ENCODE data around the gene DDX39A.
A peak's percentile ranks its signal among the peaks of the same experiment; 100 is the strongest.

Gene DDX39A

DNA sequence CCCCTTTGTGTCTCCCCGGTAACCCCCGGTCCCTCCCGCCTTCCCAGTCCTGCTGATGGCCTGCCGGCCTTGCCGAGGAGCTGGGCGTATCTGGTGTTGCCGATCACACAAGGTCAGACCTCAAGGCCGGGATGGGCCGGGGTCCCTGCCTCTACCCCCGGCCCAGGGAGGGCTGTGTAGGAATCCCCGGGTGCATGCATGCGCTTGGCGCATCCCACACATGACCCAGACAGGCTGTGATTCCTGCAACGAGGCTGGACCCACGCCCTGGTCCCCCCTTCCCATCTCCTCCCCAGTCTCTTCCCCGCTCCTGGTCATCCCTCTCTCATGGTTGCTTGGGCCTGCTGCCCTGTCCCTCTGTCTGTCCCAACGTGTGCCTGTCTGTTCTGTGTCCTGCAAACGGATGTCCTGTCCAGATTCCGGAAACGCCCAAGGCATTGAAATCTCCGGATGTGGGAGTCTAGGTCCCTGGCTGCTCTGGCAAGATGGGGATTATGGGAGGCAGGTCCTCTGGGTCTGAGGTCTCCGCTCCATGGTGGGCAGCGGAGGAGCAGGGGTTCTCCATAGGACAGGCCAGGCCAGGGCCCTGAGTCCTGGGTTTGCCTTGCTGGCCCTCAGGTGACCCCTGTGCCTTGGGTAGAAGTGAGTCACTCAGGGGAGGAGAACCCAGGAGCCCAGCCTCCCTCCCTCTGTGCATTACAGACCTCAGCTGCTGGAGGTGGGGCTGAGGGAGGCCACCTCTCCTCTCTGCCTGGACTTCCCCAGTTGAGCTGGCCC is 15.6 kb upstream of the DDX39A start:
- DNase-seq (ENCODE audit: low read depth in 2 of 2), result no peak

- peak in 1 of 2 donors; percentile 51 for DNase-seq (ENCODE audit: low read depth in 2 of 2)
These were observed 14.7 kb upstream of the DDX39A start for GRCh38 chr19:14433554-14434501.

GRCh38 chr19:14432791-14433553 is 13.8 kb upstream of the DDX39A start, which contains the start of gene PKN1:
Gene PKN1, plus strand, starts transcription at chr19:14433306. Its CDS starts 216 bp downstream, at chr19:14433522.
- no peak for DNase-seq (ENCODE audit: low read depth in 2 of 2)

DNA sequence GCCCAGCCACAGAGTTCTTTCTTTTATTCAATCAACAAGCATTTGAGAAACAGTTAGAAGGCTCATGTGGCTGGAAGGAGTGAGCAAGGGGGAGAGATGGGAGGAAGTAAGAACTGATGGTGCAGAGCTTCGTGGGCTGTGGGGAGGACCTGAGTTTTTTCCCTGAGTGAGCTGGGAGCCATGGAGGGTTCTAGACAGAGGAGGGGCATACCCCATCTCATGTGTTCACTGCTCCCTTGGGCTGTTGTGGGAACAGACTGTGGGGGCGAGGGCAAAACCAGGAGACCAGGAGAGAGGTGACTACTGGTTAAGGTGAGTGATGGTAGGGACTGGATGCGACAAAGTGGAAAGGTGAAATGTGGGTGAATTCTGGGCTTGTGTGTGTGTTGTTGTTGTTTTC is 11.6 kb upstream of the DDX39A start:
- no peak for DNase-seq (ENCODE audit: low read depth in 2 of 2)

GRCh38 chr19:14428882-14429416 is 9.8 kb upstream of the DDX39A start:
- DNase-seq (ENCODE audit: low read depth in 2 of 2), result no peak

DNA sequence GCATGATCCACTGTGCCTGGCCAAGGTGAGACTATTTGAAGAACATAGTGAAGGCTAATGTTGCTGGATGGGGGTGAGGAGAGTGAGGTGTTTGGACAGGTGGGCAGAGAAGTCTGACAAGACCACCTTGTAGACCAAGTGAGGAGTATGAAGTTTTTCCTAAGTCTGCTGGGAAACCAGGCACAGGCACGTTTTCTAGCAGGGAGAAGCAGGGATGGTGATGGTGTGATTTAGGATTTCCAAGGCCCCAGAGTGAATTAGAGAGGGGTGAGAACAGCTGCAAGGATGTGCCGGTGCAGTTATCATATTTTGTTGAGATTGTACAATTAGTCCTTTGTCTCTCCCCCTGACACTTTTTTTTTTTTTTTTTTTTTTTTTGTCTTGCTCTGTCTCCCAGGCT is 8.3 kb upstream of the DDX39A start:
- DNase-seq (ENCODE audit: low read depth in 2 of 2), result no peak

GRCh38 chr19:14425696-14426138 is 6.6 kb upstream of the DDX39A start:
- DNase-seq (ENCODE audit: low read depth in 2 of 2), result no peak

DNA sequence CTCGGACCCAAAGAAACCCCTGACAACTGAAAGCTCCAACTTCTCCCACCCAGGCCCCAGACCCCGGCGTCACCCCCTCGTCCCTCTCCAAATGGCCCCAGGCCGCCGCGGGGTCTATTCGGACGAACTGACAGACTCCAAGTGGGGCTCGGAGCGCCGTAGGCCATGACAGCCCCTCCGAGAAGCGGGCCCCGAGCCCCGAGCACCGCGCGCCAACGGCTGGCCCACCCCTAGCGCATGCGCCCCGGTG is 360 bp downstream of the DDX39A start:
- peak in 1 of 2 donors; percentile 66 for DNase-seq (ENCODE audit: low read depth in 2 of 2)

DNA sequence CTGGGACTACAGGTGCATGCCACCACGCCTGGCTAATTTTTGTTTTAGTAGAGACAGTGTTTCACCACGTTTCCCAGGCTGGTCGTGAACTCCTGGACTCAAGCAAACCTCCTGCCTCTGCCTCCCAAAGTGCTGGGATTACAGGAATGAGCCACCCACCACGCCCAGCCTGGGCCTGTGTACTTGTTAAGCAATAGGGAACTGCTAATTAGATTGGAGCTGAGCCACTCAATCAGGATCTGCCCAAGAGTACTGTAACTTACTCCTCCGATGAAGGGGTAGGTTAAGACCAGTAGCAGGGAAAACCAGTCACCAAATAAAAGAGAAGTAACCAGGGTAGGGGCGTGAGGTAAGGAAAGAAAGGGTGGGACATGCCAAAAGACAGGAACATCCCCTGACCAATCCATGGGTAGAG is 2.3 kb downstream of the DDX39A start:
- no peak for DNase-seq (ENCODE audit: low read depth in 2 of 2)

- DNase-seq (ENCODE audit: low read depth in 2 of 2), result no peak
These were observed 4.0 kb downstream of the DDX39A start for GRCh38 chr19:14414926-14415690.

DNA sequence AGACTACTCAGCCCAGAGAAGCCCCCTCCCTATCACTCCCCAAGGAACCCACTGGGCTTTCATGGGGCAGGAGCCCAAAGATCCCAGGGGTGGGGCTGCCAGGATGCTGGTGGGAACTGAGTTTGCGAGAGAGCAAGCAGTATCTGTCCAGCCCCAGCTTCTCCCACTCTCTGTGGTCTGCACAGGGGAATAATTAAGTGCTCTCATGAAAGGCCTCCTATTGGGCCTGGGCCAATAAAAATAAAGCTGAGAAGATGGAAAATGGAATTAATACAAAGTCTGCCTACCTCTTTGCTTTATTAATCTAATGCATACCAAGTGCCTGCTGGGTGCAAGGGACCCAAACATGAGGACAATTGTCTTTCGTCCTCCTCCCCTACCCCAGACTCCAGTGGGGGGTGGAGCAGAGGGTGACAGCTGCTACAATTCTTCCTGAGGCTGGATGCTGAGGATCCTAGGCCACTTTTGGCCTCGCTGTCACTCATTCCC is 5.4 kb downstream of the DDX39A start:
- no peak for DNase-seq (ENCODE audit: low read depth in 2 of 2)

DNA sequence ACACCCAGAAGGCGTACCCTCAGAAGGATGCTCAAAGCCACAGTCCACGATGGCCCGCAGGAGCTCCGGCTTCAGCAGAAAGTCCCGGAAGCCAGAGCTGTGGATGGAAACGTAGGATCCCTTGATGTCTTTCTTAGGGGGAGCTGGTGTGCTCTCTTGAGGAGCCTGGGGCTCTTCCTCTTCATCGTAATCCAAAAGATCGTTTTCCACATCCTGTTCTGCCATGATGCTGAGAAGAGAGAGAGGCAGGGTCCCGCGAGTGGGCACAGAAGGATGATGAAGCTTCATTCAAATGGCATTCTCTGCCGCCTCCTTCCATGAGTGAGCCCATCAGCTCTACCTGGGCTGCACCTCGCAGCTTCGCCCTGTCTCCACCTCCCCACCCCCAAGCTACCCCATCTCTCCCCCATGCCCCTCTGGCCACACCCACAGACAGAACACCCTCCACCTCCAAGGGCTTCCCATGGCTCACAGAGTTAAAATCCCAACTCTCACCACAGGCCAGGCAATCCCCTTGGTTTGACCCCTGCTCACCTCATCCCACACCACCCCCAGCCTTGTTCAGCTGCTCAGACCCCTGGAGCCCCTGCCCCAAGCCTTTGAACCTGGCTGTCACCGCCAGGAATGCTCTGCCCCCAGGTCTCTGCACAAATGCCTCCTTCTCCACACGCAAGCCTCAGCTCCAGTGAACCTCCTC is 6.0 kb downstream of the DDX39A start:
- DNase-seq (ENCODE audit: low read depth in 2 of 2), result no peak

- DNase-seq (ENCODE audit: low read depth in 2 of 2), result no peak
These were observed 6.7 kb downstream of the DDX39A start for GRCh38 chr19:14412324-14412995.

DNA sequence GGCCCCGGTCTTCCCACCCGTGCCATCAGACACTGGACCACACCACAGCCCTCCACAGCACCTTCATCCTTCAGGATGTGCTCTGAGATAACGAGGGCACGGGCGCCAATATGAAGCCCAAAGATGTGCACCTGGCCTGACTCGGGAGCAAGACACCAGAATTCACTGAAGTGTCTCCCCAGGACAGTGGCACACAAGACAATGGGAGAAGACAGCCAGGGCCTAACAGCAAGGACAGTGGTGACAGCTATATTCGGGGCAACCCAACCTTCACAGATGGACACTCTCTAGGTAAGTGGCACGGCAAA is 7.2 kb downstream of the DDX39A start:
- no peak for DNase-seq (ENCODE audit: low read depth in 2 of 2)

DNA sequence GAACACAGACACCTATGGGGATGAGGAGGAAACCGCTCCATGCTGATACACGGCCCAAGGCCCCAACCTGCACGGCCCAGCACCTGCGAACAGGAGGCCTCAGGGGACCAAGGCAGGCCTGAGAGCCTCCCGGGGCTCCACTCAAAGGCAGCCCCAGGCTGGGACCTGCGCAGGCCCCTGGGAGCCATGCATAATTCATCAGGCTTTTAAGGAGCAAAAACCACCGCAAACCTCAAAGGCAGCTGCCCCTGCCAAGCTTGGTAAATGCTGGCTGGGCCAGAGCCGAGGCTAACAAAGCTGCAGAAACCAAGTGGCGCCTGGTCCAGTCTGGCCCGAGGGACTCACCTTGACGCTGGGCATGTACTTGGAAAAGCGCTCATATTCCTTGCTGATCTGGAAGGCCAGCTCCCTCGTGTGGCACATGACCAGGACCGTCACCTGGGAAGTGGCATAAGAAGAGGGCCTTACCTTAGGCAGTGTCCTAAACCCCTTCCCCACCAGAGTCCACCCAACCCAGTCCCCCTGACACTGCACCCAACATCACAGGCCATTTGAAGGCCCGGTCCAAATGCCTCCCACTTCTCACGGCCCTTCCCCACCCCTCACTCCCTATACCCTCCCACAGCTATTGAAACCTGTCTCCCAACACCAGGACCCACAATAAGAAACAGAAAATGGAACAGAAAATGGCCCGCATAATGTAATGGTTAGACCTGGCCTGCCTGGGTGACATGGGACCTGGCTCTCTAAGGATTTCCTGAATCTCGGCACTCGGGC is 7.8 kb downstream of the DDX39A start:
- no peak for DNase-seq (ENCODE audit: low read depth in 2 of 2)

DNA sequence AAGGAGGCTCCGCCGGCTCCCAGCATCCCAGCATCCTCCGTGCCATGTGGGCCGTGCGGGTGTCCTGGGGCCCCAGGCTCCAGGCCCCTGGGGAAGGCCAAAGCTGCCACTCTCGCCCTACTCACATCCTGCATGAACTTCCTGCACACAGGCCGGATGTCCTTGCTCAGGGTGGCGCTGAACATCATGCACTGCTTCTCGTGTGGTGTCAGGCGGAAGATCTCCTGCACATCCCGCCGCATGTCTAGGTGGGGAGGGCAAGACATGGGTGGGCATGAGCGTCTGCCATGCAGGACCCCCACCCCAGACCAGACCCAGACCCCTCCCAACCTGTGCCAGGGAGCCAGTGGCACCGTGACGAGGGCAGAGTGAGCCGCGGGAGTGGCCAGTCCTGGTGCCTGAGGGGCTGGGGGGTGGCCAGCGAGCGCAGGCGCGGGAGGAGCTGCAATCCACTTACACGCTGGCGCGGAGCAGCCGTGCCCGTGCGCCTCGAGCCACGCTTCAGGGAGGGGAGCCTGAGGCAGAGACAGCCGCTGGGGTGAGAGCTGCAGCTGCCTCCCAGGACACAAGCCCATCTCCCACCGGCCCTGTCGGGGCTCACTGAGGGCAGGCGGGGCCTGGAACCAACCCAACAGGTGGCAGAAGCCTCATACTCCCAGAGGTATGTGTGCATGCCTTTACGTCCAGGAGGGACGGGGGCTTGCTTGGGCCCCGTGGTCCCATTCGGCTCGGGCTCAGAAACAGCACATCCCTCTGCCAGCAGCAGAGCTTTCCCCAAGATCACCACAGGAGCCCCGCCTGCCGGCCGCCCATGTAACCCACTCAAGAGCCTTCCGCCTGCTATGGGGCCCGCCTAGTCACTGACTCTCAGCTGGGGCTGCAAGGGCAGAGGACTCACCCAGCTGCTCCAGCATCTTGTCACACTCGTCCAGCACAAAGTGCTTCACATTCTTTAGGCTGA is 8.8 kb downstream of the DDX39A start:
- DNase-seq (ENCODE audit: low read depth in 2 of 2), result no peak

DNA sequence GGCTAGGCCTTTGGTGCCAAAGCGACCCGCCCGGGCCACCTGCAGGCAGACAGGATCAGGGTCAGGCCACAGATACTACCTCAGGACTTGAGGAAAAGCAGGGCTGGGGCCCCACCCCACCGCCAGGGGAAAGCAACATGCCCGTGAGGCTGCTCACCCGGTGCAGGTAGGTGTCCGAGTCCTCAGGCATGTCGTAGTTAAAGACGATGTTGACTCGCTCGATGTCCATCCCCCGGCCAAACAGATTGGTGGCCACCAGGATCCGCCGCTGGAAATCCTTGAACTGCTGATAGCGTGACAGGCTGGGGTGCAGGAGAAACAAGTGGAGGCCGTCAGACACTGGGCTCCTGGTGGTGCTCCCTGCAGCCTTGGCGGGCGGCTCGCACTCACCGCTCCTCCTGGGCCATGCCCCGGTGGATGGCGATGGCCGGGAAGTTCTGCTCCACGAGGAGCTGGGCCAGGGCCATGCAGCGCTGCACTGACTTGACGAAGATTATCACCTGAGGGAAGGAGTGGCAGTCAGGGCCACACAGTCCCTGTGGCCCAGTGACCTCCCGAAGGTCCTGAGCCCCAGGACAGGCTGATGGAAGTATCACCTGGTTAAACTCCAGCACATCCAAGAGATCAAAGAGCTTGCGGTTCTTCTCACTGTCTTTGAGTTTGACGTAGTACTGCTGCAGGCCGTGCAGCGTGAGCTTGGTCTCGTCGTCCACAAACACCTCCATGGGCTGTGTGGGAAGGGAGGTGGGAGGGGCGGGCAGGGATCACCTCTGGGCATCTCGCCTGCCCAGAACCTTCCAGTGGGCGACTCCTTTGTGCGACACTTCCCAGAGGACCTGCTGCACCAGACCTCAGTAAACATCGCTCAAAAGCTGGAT is 9.8 kb downstream of the DDX39A start:
- no peak for DNase-seq (ENCODE audit: low read depth in 2 of 2)
